Smooth muscle cell of the brain vasculature (primary cell): ENCODE data around the gene COCH.
"Not testable (repeated sequence)": the region's sequence is repeated elsewhere in the genome, so short reads cannot be mapped to it uniquely, and the experiment has no call there.

ENCODE experiments used
- DNase-seq: peaks from one replicate; pipeline ENCODE4 v3.0.0-alpha.2; 2012; ENCODE audit warnings: low read depth, low spot score

Gene COCH

DNA sequence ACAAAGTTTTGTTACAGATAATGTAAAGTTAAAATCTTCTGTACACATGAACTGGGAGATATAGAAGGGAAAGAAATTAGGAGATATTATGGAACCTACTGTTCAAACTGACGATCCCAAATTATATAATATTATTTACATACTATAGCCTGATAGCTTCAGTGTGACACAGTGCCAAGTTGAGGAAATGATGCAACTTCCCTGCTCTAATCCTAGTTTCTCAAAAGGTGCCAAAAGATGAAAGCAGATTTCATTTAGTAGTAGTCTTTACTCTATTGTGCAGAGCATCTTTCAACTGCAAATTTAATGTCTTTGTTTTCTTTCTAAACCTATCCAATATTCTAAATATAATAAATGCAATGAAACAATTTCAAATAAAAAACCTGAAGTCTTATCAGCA lies 46.9 kb downstream of the COCH start:
- no peak for DNase-seq

DNA sequence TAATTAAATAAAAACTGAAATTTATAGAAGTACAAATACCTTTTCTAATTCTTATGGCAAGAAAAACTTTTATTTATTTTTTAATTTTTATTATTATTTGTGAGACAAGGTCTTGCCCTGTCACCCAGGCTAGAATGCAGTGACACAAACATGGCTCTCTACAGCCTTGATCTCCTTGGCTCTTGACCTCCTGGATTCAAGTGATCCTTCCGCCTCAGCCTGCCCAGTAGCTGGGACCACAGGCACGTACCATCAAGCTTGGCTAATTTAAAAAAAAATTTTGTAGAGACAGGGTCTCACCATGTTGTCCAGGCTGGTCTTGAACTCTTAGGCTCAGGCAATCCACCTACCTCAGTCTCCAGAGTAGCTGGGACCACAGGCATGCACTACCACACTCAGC lies 47.4 kb downstream of the COCH start:
- DNase-seq: no peak

DNA sequence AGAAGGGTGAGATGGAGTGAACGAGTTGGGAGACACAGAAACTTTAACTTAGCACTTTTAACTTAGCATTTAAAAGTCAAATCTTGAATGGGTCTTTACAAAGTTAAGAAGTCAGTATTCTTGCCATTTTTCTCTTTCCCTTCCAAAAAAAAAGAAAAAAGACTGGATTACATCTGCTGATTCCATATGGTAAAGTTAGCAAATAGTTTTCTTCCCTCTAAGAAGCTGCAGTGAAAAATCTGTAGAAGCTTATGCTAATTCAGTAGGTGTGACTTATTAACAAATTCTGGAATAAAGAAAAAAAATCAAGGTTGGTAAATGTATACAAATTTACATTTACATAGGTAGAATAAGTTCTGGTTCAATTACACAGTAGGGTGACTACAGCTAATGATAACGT lies 50.9 kb downstream of the COCH start:
- no peak for DNase-seq

DNA sequence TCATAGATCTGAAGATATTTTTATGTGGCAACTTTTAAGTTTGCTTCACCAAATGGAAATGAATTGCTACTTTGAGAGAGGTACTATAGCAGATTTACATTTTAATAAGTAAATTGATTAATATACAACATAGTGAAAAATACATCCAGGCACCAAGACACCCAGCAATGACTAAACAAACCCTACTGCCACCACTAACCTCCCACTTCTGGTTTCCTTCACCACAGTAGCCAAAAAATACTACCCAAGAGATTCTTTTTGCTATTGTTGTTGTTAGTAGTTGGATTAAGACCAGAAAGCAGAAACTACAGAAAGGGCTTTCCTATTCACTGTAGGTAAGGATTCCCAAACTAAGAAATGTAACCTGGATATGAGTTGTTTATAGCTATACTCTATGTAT lies 54.1 kb downstream of the COCH start:
- DNase-seq: no peak

DNA sequence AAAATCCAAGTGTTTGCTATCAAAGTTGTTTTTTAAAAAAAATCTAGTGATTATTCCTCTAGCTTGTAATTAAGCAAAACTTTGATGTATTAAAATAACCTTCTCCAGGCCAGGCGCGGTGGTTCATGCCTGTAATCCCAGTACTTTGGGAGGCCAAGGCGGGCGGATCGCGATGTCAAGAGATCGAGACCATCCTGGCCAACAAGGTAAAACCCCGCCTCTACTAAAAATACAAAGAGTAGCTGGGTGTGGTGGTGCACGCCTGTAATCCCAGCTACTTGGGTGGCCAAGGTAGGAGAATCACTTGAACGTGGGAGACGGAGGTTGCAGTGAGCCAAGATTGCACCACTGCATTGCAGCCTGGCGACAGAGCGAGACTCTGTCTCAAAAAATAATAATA lies 59.6 kb downstream of the COCH start:
- DNase-seq: not testable (repeated sequence)

DNA sequence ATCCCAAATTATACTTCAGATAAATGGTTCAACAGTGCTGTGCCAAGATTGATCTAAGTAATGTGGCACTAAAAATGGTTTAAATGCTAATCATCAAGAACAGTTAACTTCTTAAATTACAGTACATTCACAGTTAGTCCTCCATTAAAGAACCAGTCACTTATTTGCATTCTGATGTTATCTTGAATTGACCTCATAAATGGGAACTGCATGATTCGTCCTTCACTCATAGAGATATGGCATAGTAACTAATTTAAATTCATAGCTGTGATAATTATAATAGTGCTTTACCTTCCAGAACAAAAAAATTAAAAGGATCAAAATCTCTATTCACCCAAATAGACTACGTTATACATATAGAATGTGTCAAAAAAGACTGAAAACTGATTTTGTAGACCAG lies 61.1 kb downstream of the COCH start:
- no peak for DNase-seq

DNA sequence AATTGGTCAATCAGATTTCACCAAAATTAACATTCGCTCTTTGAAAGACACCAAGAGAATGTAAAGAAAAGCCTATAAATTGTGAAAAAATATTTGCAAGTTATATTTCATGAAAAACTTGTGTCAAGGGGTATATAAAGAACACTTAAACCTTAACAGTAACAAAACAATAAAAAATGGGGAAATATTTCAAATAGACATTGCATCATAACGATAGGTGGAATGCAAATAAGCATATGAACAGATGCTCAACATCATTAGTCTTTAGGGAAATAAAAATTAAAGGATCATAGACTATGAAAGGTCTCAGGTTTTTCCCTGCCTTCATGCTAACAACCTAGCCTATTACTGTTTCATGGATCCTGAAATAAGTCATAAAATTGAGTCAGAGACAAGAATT lies 64.3 kb downstream of the COCH start:
- DNase-seq: no peak
